Vagina (tissue), 2 donors: Measurements from ENCODE around the gene FAAP20. TPM values are rescaled to one million over a fixed set of nuclear protein-coding genes. Genes with fewer than 3 reads are reported as not detected.

Experiments used
- DNase-seq, 2 donors: peaks; one replicate each; pipeline ENCODE4 v3.0.0-alpha.2; 2017; ENCODE audit errors: extremely low spot score in 2 of 2
- H3K27ac ChIP-seq: fragments of 200-600 bp; sonication (generic); one replicate; pipeline ENCODE4 v1.5.1; 2019
- H3K27me3 ChIP-seq: fragments of 200-600 bp; sonication (generic); one replicate; pipeline ENCODE4 v1.5.1; 2019
- H3K36me3 ChIP-seq, 2 donors: fragments of 200-600 bp; sonication (generic); one replicate each; pipeline ENCODE4 v1.5.1; 2017 to 2019
- H3K4me1 ChIP-seq: fragments of 200-600 bp; sonication (generic); one replicate; pipeline ENCODE4 v1.5.1; 2019
- H3K4me3 ChIP-seq, 2 donors: fragments of 200-600 bp; sonication (generic); 1 replicate in 1 of 2; 2 replicates in 1 of 2; pipeline ENCODE4 v1.5.1; 2016 to 2019
- H3K9me3 ChIP-seq: fragments of 200-600 bp; sonication (generic); one replicate; pipeline ENCODE4 v1.5.1; 2019
- POLR2A ChIP-seq, 2 donors: fragments of 450-650 bp; IDR thresholded peaks; one replicate each; pipeline ENCODE4 v1.6.1; 2017; ENCODE audit warnings: antibody characterized with exemption in 2 of 2, mild to moderate bottlenecking in 2 of 2, moderate library complexity in 2 of 2
- POLR2AphosphoS5 ChIP-seq, 2 donors: sonication (generic); formaldehyde crosslinking; IDR thresholded peaks; one replicate each; pipeline ENCODE4 v1.9.0; 2017; ENCODE audit warnings: antibody characterized with exemption in 2 of 2, mild to moderate bottlenecking in 2 of 2, low read depth in 1 of 2; ENCODE audit not compliant: insufficient read depth in 1 of 2
- intact Hi-C: fragments of 100-400 bp; cut with DNase I; formaldehyde crosslinking; loops from one replicate; pipeline ENCODE4 v1.15.1; 2023
- total RNA-seq: library from RNA; depleted of rRNA; stranded (reverse); fragments of >200 nt; gene quantifications from one replicate; pipeline ENCODE4 v1.2.3, GENCODE V29; 2016
- TF ChIP-seq, protein P1 (sequence below), 3 experiments: fragments of 450-650 bp in 2 of 3; fragments of 200-600 bp in 1 of 3; sonication (generic) in 1 of 3; IDR thresholded peaks; one replicate each; pipeline ENCODE4 v1.5.1; 2017 to 2019; ENCODE audit warnings: antibody characterized with exemption in 3 of 3, mild to moderate bottlenecking in 2 of 3, moderate library complexity in 2 of 3

FAAP20 gene
- total RNA-seq, 1 donor from 2014 or later = 92.3 TPM

- Histone ChIP-seq H3K9me3 (no peaks in the 10 kb centered on the region), H3K36me3 (no peaks in the 10 kb centered on the region), H3K4me1 (no peaks in the 10 kb centered on the region), H3K27me3 (no peaks in the 10 kb centered on the region), H3K27ac (no peak overlapping the region), H3K4me3 (no peak overlapping the region)
- TF ChIP-seq POLR2AphosphoS5 (IDR thresholded peaks at IDR 0.05; ENCODE audit: insufficient read depth in 1 of 2, low read depth in 1 of 2) = no peak
- no peak for TF ChIP-seq POLR2A (IDR thresholded peaks at IDR 0.05)
- TF ChIP-seq, protein P1, sequence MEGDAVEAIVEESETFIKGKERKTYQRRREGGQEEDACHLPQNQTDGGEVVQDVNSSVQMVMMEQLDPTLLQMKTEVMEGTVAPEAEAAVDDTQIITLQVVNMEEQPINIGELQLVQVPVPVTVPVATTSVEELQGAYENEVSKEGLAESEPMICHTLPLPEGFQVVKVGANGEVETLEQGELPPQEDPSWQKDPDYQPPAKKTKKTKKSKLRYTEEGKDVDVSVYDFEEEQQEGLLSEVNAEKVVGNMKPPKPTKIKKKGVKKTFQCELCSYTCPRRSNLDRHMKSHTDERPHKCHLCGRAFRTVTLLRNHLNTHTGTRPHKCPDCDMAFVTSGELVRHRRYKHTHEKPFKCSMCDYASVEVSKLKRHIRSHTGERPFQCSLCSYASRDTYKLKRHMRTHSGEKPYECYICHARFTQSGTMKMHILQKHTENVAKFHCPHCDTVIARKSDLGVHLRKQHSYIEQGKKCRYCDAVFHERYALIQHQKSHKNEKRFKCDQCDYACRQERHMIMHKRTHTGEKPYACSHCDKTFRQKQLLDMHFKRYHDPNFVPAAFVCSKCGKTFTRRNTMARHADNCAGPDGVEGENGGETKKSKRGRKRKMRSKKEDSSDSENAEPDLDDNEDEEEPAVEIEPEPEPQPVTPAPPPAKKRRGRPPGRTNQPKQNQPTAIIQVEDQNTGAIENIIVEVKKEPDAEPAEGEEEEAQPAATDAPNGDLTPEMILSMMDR (IDR thresholded peaks at IDR 0.05) = no peak
- no peak for DNase-seq
- intact Hi-C loops = no loop called here
Observed at GRCh38 chr1:2154022-2154421, 40.5 kb downstream of the FAAP20 start.

DNA sequence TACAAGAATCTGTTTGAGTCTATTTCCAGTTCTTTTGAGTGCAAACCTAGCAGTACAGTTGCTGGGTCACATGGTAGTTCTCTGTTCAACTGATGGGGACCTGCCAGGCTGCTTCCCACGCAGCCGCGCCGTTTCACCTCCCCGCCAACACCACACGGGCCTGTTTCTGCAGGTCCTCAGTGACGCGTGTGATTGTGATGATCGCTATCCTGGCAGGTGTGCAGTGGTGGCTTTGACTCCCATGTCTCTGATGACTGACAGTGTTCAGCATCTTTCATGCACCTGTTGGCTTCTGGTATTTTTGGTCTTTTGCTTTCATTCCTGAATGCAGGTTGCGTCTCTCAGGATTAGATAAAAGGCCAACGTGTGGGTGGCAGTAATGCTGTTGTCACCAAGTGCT, 41.6 kb downstream of the FAAP20 start:
- no peak overlapping the region for H3K4me3 ChIP-seq
- no peaks in the 10 kb centered on the region for H3K36me3 ChIP-seq
- H3K27ac ChIP-seq = no peak overlapping the region
- no peaks in the 10 kb centered on the region for H3K27me3 ChIP-seq
- DNase-seq = no peak
- TF ChIP-seq, protein P1 (IDR thresholded peaks at IDR 0.05) = no peak
- TF ChIP-seq POLR2A (IDR thresholded peaks at IDR 0.05) (no peak), POLR2AphosphoS5 (IDR thresholded peaks at IDR 0.05; ENCODE audit: insufficient read depth in 1 of 2, low read depth in 1 of 2) (no peak)
- H3K4me1 ChIP-seq = no peaks in the 10 kb centered on the region
- H3K9me3 ChIP-seq = no peaks in the 10 kb centered on the region
- intact Hi-C loops = no loop called here

- no peak overlapping the region for H3K27ac ChIP-seq
- no peak for DNase-seq
- no peaks in the 10 kb centered on the region for H3K36me3 ChIP-seq
- intact Hi-C loops = no loop called here
- no peaks in the 10 kb centered on the region for H3K27me3 ChIP-seq
- no peaks in the 10 kb centered on the region for H3K4me1 ChIP-seq
- H3K9me3 ChIP-seq = no peaks in the 10 kb centered on the region
- H3K4me3 ChIP-seq = no peak overlapping the region
- TF ChIP-seq POLR2A (IDR thresholded peaks at IDR 0.05) = no peak
- TF ChIP-seq, protein P1 (IDR thresholded peaks at IDR 0.05) = peak in 1 of 3 experiments; percentile 9
Observed at GRCh38 chr1:2151911-2152310, 42.7 kb downstream of the FAAP20 start.

GRCh38 chr1:2151252-2151651, 43.3 kb downstream of the FAAP20 start:
- no peak for DNase-seq
- H3K4me3 ChIP-seq = no peak overlapping the region
- H3K27ac ChIP-seq = no peak overlapping the region
- H3K36me3 ChIP-seq = no peaks in the 10 kb centered on the region
- H3K4me1 ChIP-seq = no peaks in the 10 kb centered on the region
- TF ChIP-seq POLR2A (IDR thresholded peaks at IDR 0.05) (no peak), POLR2AphosphoS5 (IDR thresholded peaks at IDR 0.05; ENCODE audit: insufficient read depth in 1 of 2, low read depth in 1 of 2) (no peak)
- TF ChIP-seq, protein P1 (IDR thresholded peaks at IDR 0.05) = no peak
- no peaks in the 10 kb centered on the region for H3K27me3 ChIP-seq
- intact Hi-C loops = no loop called here
- no peaks in the 10 kb centered on the region for H3K9me3 ChIP-seq

- H3K27ac ChIP-seq = no peak overlapping the region
- DNase-seq = no peak
- H3K4me3 ChIP-seq = no peak overlapping the region
- TF ChIP-seq, protein P1 (IDR thresholded peaks at IDR 0.05) = no peak
- no peak for TF ChIP-seq POLR2A (IDR thresholded peaks at IDR 0.05)
- TF ChIP-seq POLR2AphosphoS5 (IDR thresholded peaks at IDR 0.05; ENCODE audit: insufficient read depth in 1 of 2, low read depth in 1 of 2) = no peak
- H3K4me1 ChIP-seq = no peaks in the 10 kb centered on the region
- H3K9me3 ChIP-seq = no peaks in the 10 kb centered on the region
- H3K27me3 ChIP-seq = no peaks in the 10 kb centered on the region
- intact Hi-C loops = no loop called here
- H3K36me3 ChIP-seq = no peaks in the 10 kb centered on the region
Observed at GRCh38 chr1:2150801-2151200, 43.8 kb downstream of the FAAP20 start.
